NT2/D1 (cell line): ENCODE measurements around the gene TTC6.

Experiments used
- DNase-seq: peaks from one replicate; pipeline ENCODE4 v3.0.0-alpha.2; 2011; ENCODE audit warnings: low read depth, low spot score
- H3K27me3 ChIP-seq: 2 replicates; pipeline ENCODE4 v1.6.0; 2011; ENCODE audit warnings: mild to moderate bottlenecking; ENCODE audit not compliant: insufficient read length, insufficient read depth
- H3K36me3 ChIP-seq: 2 replicates; pipeline ENCODE4 v1.6.1; 2011; ENCODE audit warnings: mild to moderate bottlenecking, low read length, mixed read lengths; ENCODE audit not compliant: insufficient read depth, insufficient read length
- H3K4me1 ChIP-seq: 2 replicates; pipeline ENCODE4 v1.5.1; 2011; ENCODE audit not compliant: insufficient read depth, insufficient read length
- H3K4me3 ChIP-seq: 2 replicates; pipeline ENCODE4 v1.5.1; 2011; ENCODE audit warnings: low read depth; ENCODE audit not compliant: insufficient read length
- H3K9ac ChIP-seq: 2 replicates; pipeline ENCODE4 v1.6.0; 2011; ENCODE audit warnings: low read depth; ENCODE audit not compliant: insufficient read length
- H3K9me3 ChIP-seq: 2 replicates; pipeline ENCODE4 v1.5.1; 2011; ENCODE audit warnings: mild to moderate bottlenecking, low read length; ENCODE audit not compliant: insufficient read depth
- SUZ12 ChIP-seq: IDR thresholded peaks from 2 replicates; pipeline ENCODE4 v1.6.1; 2011; ENCODE audit not compliant: insufficient read length, insufficient read depth; ENCODE audit errors: extremely low read depth
- YY1 ChIP-seq: IDR thresholded peaks from 2 replicates; pipeline ENCODE4 v1.6.1; 2011; ENCODE audit not compliant: insufficient read length, insufficient read depth
- ZNF274 ChIP-seq: IDR thresholded peaks from 2 replicates; pipeline ENCODE4 v1.6.1; 2011; ENCODE audit warnings: mild to moderate bottlenecking, low read depth, low read length

Gene TTC6

GRCh38 chr14:37643701-37644100 lies 48.3 kb downstream of the TTC6 start:
- no peak for DNase-seq
- no peaks in the 10 kb centered on the region for H3K4me1 ChIP-seq
- TF ChIP-seq ZNF274 (no peak), YY1 (no peak), SUZ12 (no peak)
- no peaks in the 10 kb centered on the region for H3K27me3 ChIP-seq
- no peak overlapping the region for H3K9ac ChIP-seq
- no peak overlapping the region for H3K4me3 ChIP-seq
- no peaks in the 10 kb centered on the region for H3K9me3 ChIP-seq
- no peaks in the 10 kb centered on the region for H3K36me3 ChIP-seq
